ENCODE data around the gene TLE1. TPM values are rescaled to one million over a fixed set of nuclear protein-coding genes. Genes with fewer than 3 reads are reported as not detected.
"Not testable (repeated sequence)": the region's sequence is repeated elsewhere in the genome, so short reads cannot be mapped to it uniquely, and the experiment has no call there.

The TLE1 gene
- total RNA-seq, 4 donors from 2014 or later, result 52.3 to 125 (median 76.8) TPM

- 88% methylated on average over 4 of the region's 4 CpGs for WGBS
- no peaks in the 10 kb centered on the region for H3K27me3 ChIP-seq
- intact Hi-C loops (cut with DNase I), result no loop called here
- no peak for TF ChIP-seq POLR2AphosphoS5 (IDR thresholded peaks at IDR 0.05)
- no peak for TF ChIP-seq POLR2A (IDR thresholded peaks at IDR 0.05; ENCODE audit: low read depth)
- TF ChIP-seq EP300 (IDR thresholded peaks at IDR 0.05), result no peak
- TF ChIP-seq CTCF (IDR thresholded peaks at IDR 0.05), result no peak
- H3K4me1 ChIP-seq, result peaks cover 24 to 57% (median 46%) of the 10 kb centered on the region in 4 donors
- no peak overlapping the region for H3K4me3 ChIP-seq
- DNase-seq (ENCODE audit: extremely low spot score), result no peak
- H3K27ac ChIP-seq (replicated peaks in 1 of 4), result no peak overlapping the region
- peaks cover 6 to 82% (median 60%) of the 10 kb centered on the region in 4 donors for H3K36me3 ChIP-seq
- H3K9me3 ChIP-seq, result no peaks in the 10 kb centered on the region
Measured at GRCh38 chr9:81608289-81608657, 81.1 kb downstream of the TLE1 start.

DNA sequence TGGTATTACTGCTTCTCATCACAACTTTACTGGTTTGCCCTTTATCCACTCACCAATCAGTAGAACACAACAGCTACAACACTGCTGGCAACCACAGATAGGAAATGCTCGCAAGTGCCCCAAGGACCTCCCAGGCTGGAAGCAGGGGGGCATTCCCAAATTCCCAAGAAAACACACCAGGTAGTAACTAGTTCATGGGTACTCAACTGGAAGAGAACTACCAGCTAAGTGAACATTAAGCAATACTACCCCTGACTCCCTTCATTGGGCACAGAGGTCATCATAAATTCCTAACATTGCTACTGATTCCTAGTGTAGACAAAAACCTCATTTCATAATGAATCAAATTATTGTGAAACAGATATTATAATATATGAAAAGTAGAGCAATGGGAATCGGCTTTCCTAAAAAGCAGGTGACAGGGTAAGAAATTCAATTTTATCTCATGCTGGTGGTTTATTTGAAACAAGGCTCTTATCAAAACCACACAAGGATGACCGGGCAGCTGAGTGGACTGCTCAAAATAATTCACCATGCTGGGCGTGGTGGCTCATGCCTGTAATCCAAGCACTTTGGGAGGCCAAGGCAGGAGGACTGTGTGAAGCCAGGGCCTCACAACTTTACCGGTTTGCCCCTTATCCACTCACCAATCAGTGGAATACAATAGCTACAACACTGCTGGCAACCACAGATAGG is 81.6 kb downstream of the TLE1 start:
- whole genome bisulfite sequencing, result 89% methylated on average over 5 of the region's 5 CpGs
- Histone ChIP-seq H3K27me3 (no peaks in the 10 kb centered on the region), H3K4me3 (no peak overlapping the region), H3K27ac (replicated peaks in 1 of 4) (peak overlapping the region in 1 of 4 donors; percentile 16), H3K36me3 (peaks cover 6 to 87% (median 60%) of the 10 kb centered on the region in 4 donors), H3K9me3 (no peaks in the 10 kb centered on the region), H3K4me1 (peaks cover 22 to 52% (median 41%) of the 10 kb centered on the region in 4 donors)
- intact Hi-C loops (cut with DNase I), result no loop called here
- no peak for TF ChIP-seq CTCF (IDR thresholded peaks at IDR 0.05)
- no peak for TF ChIP-seq POLR2A (IDR thresholded peaks at IDR 0.05; ENCODE audit: low read depth)
- no peak for DNase-seq (ENCODE audit: extremely low spot score)

GRCh38 chr9:81606261-81606660 is 83.1 kb downstream of the TLE1 start:
- peaks cover 0 to 78% (median 49%) of the 10 kb centered on the region in 4 donors for H3K36me3 ChIP-seq
- H3K27me3 ChIP-seq; H3K4me3 ChIP-seq; H3K27ac ChIP-seq (replicated peaks in 1 of 4); DNase-seq (ENCODE audit: extremely low spot score); H3K9me3 ChIP-seq; intact Hi-C loops (cut with DNase I): not testable (repeated sequence)
- H3K4me1 ChIP-seq, result peaks cover 24 to 49% (median 40%) of the 10 kb centered on the region in 4 donors

DNA sequence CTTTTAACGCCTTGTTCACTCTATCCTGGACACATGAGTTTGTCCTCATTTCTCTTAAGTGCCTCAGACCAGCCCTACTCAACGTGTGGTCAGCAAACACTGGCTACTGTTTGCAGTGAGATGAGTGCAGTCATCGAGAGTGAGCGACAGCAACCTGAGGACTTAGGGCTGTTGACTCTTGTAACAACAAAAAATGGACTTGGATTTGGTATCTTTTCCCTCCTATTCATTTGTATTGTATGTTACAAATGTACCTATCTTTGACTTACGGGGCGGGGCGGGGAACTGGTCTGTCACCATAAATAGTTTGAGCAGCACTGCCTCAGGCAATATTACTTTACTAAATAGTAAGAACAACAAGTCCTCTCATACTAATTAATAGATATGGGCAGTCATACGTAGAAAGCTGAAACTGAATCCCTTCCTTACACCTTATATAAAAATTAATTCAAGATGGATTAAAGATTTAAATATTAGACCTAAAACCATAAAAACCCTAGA is 84.1 kb downstream of the TLE1 start:
- DNase-seq (ENCODE audit: extremely low spot score), result no peak
- Histone ChIP-seq H3K27me3 (no peaks in the 10 kb centered on the region), H3K4me1 (peaks cover 28 to 47% (median 41%) of the 10 kb centered on the region in 4 donors), H3K36me3 (peaks cover 0 to 68% (median 41%) of the 10 kb centered on the region in 4 donors), H3K9me3 (no peaks in the 10 kb centered on the region), H3K27ac (replicated peaks in 1 of 4) (no peak overlapping the region), H3K4me3 (no peak overlapping the region)
- WGBS, result 93% methylated on average over 8 of the region's 8 CpGs
- intact Hi-C loops (cut with DNase I), result no loop called here
- TF ChIP-seq POLR2A (IDR thresholded peaks at IDR 0.05; ENCODE audit: low read depth) (no peak), POLR2AphosphoS5 (IDR thresholded peaks at IDR 0.05) (no peak), EP300 (IDR thresholded peaks at IDR 0.05) (no peak), CTCF (IDR thresholded peaks at IDR 0.05) (no peak)

- peaks cover 0 to 61% (median 35%) of the 10 kb centered on the region in 4 donors for H3K36me3 ChIP-seq
- no peak overlapping the region for H3K4me3 ChIP-seq
- no peaks in the 10 kb centered on the region for H3K27me3 ChIP-seq
- no peak for DNase-seq (ENCODE audit: extremely low spot score)
- peaks cover 21 to 44% (median 40%) of the 10 kb centered on the region in 4 donors for H3K4me1 ChIP-seq
- H3K9me3 ChIP-seq, result no peaks in the 10 kb centered on the region
- TF ChIP-seq CTCF (IDR thresholded peaks at IDR 0.05), result no peak
- no peak for TF ChIP-seq EP300 (IDR thresholded peaks at IDR 0.05)
- no peak for TF ChIP-seq POLR2A (IDR thresholded peaks at IDR 0.05; ENCODE audit: low read depth)
- no peak for TF ChIP-seq POLR2AphosphoS5 (IDR thresholded peaks at IDR 0.05)
- H3K27ac ChIP-seq (replicated peaks in 1 of 4), result no peak overlapping the region
- WGBS, result 83% methylated on average over 12 of the region's 12 CpGs
- intact Hi-C loops (cut with DNase I), result no loop called here
Measured at GRCh38 chr9:81604306-81605169, 84.8 kb downstream of the TLE1 start.
